ENCODE results near the gene TSPEAR. TPM values are rescaled to one million over a fixed set of nuclear protein-coding genes. Genes with fewer than 3 reads are reported as not detected.
A peak's percentile ranks its signal among the peaks of the same experiment; 100 is the strongest.
"Not testable (repeated sequence)": the region's sequence is repeated elsewhere in the genome, so short reads cannot be mapped to it uniquely, and the experiment has no call there.

Gene TSPEAR
- total RNA-seq, 1 donor from 2014 or later, result not detected

DNA sequence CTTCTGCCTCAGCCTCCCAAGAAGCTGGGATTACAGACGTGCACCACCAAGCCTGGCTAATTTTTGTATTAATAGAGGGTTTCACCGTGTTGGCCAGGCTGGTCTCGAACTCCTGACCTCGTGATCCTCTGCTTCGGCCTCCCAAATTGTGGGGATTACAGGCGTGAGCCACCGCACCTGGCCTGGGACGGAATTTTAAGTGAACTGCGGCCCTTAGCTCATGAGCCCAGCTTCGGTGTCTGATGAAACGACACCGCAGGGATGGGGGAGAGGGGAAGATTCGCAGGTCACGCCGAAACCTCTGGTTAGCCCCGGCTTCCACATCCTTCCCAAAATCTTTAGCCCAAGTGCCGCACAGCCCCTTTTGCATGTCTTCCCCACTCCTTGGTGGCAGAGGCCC lies 217.0 kb downstream of the TSPEAR start:
- no peak for DNase-seq (ENCODE audit: low spot score)

DNA sequence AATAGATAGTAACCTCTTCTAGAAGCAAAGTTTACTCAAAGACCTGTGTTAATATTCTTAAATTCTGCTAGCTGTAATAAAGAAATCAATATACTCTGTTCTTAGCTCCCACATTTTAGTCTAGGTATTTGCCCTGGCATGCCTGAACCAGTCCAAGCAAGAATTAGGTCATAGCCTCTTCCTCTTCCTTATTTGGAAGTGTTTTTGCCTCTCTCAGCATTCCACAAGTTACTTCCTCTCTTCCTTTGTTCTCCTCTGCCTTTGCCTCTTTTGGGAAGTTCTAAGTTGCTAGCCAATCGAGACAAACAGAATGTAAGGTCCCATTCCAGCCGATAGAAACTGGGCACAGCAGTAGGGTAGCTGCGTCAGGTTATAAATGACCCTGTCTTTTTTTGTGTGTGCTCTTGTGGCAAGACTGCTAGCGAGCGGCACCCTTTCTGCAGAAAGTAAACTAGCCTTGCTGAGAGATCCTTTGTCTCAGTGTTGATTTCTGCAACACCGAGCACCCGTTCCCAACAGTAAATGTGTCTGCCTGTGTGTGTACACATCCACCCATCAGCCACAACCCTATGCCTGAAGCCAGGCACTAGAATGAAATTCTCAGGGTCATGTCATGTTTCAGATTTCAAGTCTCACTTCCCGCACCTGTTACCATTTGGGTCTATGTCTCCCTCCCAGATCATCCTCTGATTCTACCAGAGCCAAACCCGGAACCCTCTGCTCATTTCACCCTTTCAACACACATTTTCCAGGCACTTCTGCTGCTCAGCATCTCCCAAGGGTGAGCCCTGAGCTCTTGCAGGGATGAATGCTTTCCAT lies 218.6 kb downstream of the TSPEAR start:
- no peak for DNase-seq (ENCODE audit: low spot score)

DNA sequence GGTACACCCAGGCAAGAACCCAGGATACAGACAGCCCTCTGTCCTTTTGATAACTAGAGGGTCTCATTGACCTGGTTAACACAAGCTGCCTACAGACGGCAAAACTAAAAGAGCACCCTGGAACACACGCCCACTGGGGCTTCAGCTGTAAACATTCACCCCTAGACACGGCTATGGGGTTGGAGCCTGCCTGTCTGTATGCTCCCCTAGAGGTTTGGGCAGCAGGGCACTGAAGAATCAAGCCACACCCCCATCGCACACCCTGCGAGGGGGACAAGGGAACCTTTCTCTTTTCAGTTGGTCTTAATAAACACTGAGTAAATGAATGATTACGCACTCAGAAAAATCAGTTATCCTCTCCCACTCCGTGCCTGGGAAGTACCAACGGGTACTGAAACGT lies 220.6 kb downstream of the TSPEAR start:
- DNase-seq (ENCODE audit: low spot score), result no peak

DNA sequence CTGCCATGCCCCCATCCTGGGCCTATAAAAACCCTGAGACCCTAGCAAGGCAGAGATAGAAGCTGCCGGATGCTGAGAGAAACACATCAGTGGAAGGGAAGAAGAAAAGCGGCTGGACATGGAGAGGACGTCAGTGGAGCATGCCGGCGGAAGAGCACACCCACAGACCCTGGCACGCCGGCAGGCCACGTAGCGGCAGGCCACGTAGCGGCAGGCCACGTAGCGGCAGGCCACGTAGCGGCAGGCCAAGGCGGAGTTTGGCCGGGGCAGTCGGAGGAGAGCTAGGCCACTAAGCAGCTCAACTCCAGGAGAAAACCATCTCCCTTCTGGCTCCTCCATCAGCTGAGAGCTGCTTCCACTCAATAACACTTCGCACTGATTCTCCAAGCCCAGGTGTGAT lies 221.0 kb downstream of the TSPEAR start:
- DNase-seq (ENCODE audit: low spot score), result no peak

DNA sequence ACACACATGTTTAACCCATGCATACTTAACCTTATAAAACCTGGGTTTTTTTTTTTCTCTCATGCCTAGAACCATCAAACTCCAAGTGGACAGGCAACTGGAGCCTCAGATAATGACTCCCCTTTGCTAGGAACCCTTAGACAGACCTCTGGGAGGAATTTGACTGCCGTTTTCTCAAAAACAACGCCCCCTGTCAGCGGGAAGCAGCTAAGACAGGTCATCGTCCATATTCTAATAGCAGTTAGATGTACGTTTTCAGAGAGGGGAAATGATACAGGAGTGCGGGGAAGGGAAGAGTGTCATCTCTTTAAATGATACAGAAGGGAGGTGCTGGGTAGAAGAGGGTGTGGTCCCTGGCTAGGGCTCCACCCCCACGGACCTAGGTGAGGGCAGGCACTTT lies 221.4 kb downstream of the TSPEAR start:
- no peak for DNase-seq (ENCODE audit: low spot score)

DNA sequence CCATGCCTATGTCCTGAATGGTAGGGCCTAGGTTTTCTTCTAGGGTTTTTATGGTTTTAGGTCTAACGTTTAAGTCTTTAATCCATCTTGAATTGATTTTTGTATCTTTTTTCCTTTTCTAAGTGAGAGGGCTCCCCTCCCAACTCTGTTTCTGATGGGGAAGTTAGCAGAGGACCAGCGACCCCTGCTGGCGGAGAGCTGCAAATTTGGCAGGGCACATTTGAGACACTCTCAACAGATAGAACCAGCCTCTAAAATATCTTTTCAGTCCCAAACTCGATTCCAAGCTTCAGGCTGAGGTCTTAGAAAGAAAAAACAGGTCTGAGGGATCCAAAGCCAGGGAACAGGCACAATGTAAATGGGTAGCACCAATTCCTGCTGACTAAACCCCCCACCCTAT lies 223.5 kb downstream of the TSPEAR start:
- DNase-seq (ENCODE audit: low spot score), result no peak

DNA sequence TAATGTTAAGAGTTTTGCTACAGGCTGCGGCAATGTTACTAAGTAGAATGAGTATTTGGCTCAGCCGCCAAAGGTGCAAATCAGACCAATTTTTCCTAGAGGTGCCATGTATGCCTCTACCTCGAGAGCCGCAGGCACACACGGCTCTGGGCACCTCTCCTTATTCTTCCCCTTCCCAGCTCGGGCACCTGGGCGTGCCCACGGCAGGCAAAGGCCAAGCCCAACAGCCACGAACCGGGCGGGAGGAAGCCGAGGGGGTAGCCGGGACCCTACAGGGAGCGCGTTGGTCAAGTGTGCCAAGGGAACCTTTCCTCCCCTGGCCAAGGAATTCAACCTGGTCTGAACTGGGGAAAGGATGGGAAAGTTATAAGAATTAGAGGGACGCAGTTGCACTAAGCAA lies 225.1 kb downstream of the TSPEAR start:
- no peak for DNase-seq (ENCODE audit: low spot score)

DNA sequence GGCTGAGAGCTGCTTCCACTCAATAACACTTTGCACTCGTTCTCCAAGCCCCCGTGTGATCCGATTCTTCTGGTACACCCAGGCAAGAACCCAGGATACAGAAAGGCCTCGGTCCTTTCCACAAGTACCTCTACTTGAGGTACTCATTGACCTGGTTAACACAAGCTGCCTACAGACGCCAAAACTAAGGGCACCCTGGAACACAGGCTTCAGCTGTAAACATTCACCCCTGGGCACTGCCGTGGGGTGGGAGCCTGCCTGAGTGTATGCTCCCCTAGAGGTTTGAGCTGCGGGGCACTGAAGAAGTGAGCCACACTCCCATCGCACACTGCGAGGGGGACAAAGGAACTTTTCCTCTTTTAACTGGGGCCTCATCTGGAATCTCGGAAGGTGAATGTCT lies 225.6 kb downstream of the TSPEAR start:
- no peak for DNase-seq (ENCODE audit: low spot score)

DNA sequence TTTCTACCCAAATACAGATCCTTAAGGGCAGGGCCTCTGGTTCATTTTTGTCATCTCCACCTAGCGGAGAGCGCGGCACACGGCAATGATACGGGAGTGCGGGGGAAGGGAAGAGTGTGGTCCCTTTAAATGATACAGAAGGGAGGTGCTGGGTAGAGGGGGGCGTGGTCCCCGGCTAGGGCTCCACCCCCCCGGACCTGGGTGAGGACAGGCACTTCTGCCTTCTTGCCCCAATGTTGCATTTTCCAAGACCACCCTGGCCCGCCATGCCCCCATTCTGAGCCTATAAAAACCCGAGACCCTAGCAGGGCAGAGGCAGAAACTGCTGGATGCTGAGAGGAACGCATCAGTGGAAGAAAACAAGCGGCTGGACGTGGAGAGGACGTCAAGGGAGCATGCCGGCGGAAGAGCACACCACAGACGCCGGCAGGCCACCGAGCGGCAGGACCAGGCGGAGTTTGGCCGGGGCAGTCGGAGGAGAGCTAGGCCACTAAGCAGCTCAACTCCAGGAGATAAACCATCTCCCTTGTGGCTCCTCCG lies 226.0 kb downstream of the TSPEAR start:
- no peak for DNase-seq (ENCODE audit: low spot score)

DNA sequence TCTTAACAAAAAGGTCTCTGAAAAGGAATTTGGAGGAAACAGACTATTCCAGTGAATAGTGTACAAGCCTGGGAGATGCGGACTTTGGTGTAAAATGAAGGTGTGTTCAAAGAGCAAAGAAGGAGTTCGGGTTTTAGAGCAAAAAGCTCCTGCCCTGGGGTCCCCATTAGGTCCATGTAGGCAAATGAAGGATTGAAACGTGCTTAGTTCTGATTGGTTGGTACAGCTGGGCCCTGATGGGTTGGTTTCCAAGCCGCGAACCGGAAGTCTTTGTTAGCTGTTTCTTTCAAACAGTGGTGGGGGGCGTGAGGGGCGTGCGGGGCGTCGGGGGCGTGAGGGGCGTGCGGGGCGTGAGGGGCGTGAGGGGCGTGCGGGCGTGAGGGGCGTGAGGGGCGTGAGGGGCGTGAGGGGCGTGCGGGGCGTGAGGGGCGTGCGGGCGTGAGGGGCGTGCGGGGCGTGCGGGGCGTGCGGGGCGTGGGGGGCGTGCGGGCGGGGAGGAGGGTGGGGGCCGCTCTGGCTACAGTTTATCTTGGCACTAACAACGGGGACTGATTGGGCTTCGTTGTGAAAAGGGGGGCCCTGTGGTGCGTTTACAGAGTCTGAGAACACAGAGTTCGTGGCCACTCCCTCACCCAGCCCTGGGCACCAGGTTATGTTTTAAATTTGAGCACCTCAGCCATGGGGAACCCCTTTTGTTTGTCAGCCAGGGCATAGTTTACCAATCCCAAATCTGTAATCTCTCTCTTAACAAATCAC lies 226.7 kb downstream of the TSPEAR start:
- DNase-seq (ENCODE audit: low spot score), result no peak

DNA sequence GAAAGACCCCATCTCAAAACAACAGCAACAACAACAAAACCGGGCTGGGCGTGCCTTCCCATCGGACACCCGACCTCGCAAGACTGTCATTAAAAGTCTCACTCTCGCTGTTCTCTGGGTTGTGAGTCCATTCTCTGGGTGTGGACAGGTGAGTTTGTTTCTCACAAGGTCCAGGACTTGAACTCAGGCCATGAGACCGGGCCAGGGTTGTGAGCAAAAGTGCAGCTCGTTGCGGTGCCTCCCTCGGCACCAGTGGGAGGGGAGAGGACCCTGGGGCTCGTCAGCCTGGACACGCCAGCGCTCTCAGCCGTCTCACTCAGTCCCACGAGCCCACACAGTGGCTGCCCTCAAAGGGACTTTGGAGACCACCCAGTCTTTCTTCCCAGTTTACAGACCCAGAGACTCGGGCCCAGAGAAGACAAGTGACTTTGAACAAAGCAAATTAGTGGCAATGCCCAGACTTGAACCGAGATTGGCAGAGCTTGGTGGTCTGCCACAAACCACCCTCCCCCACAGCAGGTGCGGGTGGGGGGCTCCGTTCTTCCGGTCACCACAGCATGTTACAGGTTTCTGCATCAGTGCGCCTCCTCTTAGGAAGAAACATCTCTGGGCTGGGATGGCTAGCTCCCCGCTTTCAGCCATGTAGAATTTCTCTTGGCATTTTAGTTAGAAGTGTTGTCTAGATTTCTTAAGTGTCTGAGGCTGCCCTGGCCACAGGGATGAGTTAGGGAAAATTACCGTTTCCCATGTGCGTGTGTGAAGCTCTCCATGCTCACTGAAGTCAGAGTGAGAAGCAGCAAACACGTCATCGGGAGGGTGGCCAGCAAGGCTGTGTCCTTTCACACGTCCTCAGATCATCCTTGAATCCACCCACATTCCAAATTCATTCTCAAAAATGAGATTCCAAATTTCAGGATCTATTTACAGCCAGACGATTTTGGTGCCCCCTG lies 227.8 kb downstream of the TSPEAR start:
- DNase-seq (ENCODE audit: low spot score), result no peak

DNA sequence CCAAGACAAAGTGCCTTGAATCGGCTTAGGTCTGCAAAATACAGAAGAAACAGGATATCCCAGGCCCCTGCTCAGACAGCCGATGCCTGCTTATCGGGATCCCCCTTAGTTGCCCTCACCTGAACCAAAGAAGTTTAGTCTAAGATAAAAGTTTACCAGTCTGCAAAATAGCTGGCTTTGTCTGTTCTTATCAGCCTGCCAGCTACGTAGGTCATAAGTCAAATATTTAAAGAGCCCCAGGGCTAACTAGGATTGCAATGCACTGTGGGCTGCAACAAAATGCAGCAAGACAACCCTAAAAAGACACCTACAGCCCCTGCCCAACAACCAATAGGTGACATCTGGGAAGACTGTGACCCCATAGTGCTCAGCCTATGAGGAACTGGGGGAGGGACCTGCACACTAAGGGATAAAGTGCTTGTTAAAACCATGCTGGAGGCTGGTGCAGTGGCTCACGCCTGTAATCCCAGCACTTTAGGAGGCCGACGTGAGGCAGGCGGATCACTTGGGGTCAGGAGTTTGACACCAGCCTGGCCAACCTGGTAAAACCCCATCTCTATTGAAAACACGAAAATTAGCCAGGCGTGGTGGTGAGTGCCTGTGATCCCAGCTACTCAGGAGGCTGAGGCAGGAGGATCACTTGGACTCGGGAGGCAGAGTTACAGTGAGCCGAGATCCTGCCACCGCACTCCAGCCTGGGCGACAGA lies 228.6 kb downstream of the TSPEAR start:
- no peak for DNase-seq (ENCODE audit: low spot score)

DNA sequence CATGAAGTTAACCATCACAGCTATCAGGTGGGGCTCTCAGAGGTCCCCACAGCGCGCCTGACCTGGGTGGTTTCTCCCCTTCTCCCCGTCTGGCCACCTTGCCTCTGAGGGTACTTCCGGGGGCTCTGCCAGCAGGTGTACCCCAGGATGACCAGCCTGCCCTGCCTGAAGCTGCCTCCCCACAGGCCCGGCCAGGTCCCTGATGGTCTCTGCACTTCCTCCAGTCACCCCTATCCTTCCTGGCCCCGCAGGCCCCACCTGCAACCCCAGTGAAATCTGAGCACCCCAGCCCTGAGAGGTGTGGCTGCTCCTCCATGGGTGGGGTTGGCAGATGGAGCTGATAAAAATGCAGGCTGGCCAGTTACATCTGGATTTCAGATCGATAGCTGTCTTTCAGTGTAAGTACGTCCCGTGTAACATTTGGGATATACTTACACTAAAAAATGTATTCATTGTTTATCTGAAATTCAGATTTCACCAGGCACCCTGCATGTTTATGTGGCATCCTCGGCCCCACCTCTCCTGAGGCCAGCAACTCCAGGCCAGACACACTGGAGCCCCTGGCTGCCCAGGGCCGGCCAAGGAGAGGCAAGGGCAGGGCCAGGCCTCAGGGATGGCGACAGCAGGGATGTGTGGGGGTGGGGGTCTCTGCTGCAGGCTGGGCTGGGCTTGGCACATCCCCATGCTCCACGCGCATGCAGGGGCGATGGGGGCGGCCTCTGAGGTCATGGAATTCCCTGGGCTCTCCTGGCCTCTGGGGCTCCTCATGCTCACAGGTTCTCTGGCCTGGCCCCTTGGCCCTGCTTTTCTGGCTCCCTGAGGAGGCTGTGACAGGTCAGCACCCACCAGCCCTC lies 230.9 kb downstream of the TSPEAR start:
- DNase-seq (ENCODE audit: low spot score), result no peak

DNA sequence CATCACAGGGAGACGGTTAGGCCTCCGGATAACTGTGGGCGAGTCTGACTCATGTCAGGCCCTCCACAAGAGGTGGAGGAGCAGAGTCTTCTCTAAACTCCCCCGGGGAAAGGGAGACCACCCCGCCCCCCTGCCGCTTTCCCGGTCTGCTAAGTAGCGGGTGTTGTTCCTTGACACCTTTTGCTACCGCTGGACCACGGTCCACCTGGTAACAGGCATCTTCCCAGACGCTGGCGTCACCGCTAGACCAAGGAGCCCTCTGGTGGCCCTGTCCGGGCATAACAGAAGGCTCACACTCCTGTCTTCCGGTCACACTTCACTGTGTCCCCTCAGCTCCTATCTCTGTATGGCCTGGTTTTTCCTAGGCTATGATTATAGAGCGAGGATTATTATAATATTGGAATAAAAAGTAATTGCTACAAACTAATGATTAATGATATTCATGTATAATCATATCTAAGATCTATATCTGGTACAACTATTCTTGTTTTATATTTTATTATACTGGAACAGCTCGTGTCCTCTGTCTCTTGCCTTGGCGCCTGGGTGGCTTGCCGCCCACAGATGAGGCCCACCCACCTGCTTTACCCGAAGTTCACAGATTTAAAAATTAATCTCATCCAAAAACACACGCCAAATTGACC lies 231.7 kb downstream of the TSPEAR start:
- not testable (repeated sequence) for DNase-seq (ENCODE audit: low spot score)

DNA sequence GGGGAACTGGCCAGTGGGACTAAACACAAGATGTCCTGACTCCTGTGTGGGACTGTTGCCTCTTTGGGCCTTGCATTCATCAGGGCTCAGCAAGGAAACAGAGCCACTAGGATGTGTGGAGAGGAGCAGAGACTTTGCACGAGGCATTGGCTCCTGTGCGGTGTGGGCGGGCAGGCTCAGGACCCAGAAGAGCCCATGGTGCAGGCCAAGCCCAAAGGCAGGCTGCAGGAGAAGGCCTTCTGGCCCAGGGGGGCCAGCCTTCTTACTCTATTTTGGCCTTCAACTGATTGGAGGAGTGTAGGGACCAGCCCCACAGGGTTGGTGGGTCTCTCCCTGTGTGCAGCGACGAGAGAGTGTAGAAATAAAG lies 232.6 kb downstream of the TSPEAR start:
- no peak for DNase-seq (ENCODE audit: low spot score)

DNA sequence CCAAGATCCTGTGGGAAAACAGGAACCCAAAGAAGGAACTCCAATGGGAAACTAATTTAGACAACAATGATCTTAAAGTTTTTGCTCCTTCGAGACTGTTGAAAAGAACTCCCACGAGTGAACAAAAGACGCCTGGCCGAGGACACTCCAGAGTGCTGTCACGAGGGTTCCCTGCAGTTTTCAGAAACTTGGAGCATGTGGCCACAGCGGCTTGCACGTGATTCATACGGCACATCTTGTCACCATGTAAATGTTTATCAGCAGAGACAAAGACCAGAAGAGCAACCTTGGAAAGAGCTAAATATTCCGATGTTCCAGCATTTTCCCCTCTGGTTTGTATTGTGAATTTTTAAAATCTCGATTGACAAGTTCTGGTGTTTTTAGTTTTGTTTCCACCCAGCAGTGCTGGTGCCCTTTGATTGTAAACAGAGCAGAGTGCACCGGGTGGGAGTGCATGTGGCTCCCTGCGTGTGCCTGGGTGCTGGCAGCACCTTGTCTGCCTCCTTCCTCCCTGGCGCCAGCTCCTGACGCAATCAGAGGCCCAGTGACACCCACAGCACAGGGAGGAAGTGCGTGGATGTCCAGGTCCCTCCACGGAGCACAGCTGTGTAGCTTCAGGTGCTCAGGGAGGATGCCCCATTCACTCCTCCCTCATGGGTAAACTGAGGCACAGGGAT lies 233.1 kb downstream of the TSPEAR start:
- DNase-seq (ENCODE audit: low spot score), result no peak

DNA sequence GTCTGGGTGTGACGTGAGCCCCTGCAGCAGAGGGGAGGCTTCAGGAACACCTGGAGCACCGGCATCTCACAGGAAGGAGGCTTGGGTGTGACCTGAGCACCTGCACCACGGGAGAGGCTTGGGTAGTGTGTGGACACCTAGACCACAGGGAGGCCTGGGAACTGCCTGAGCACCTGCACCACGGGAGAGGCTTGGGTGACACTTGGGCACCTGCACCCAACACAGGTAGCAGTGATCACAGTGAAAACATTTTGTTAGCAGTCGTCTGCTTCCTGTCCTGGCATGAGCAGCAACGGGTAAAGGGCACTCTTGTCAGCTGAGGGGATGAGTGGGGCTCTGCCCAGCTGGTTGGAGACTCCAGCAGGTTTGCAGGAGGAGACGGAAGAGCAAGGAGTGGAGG lies 233.7 kb downstream of the TSPEAR start:
- peak; percentile 72 for DNase-seq (ENCODE audit: low spot score)

DNA sequence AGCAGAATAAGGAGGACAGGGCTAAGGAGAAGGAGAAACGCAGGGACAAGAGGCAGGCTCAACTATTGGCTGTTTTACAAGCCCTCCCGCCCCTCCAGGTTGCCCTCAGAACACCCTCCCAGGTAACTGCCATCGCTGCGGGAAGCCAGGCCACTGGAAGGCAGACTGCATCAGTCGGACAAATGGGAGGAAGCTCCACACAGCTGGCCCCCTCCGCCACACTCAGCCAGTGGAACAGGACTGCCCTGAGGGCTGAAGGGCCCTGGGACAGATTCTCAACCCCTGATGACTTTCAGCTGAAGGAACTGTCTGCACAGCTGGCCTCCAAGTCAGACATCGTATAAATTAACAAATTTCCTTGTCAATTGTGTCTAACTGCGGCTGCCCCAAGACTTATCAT lies 234.2 kb downstream of the TSPEAR start:
- peak; percentile 45 for DNase-seq (ENCODE audit: low spot score)

All from mesenteric fat pad (tissue), 1 donor.